ENCODE measurements around the gene SMOC2. TPM values are rescaled to one million over a fixed set of nuclear protein-coding genes. Genes with fewer than 3 reads are reported as not detected.

Gene SMOC2
- total and polyA plus RNA-seq, 4 donors, result 203 to 369 (median 266) TPM

GRCh38 chr6:168575346-168576098 lies 134.5 kb downstream of the SMOC2 start:
- WGBS, 2 donors, result 67 to 81% methylated on average over 15 of the region's 15 CpGs
- DNase-seq, result peak in 1 of 2 donors; percentile 54
- intact Hi-C loops (cut with DNase I), result loop anchor here in 1 of 2 donors (2.0 kb wide), 1 partner anchor 29 kb away; no protein-coding TSS in a partner anchor
- peaks cover 0 to 13% of the 10 kb centered on the region in 2 donors for H3K4me1 ChIP-seq (ENCODE audit: control insufficient read depth in 1 of 2, insufficient read depth in 2 of 2, low read length in 2 of 2)
- no peaks in the 10 kb centered on the region for H3K9me3 ChIP-seq (ENCODE audit: control insufficient read depth, low read length)
- peaks cover 0 to 3% of the 10 kb centered on the region in 2 donors for H3K36me3 ChIP-seq (ENCODE audit: control insufficient read depth in 1 of 2, insufficient read depth in 2 of 2, low read length in 1 of 2)
- no peak overlapping the region for H3K4me3 ChIP-seq (ENCODE audit: low read length in 2 of 2)
- ATAC-seq (ENCODE audit: low FRiP score), result no peak
- no peaks in the 10 kb centered on the region for H3K27me3 ChIP-seq (ENCODE audit: control insufficient read depth in 1 of 2, insufficient read depth in 2 of 2, low read length in 1 of 2)
- peak overlapping the region; percentile 36 to 55 for H3K27ac ChIP-seq (ENCODE audit: low read depth in 1 of 2, low read length in 2 of 2)

- peaks cover 0 to under 1% of the 10 kb centered on the region in 2 donors for H3K36me3 ChIP-seq (ENCODE audit: control insufficient read depth in 1 of 2, insufficient read depth in 2 of 2, low read length in 1 of 2)
- ATAC-seq (ENCODE audit: low FRiP score) (no peak), DNase-seq (peak in 1 of 2 donors; percentile 43)
- no peaks in the 10 kb centered on the region for H3K9me3 ChIP-seq (ENCODE audit: control insufficient read depth, low read length)
- WGBS, 2 donors, result 94 to 97% methylated on average over 14 of the region's 14 CpGs
- intact Hi-C loops (cut with DNase I), result no loop called here
- H3K27ac ChIP-seq (ENCODE audit: low read depth in 1 of 2, low read length in 2 of 2), result peak overlapping the region in 1 of 2 donors; percentile 41
- no peak overlapping the region for H3K4me3 ChIP-seq (ENCODE audit: low read length in 2 of 2)
- peaks cover 0 to 13% of the 10 kb centered on the region in 2 donors for H3K4me1 ChIP-seq (ENCODE audit: control insufficient read depth in 1 of 2, insufficient read depth in 2 of 2, low read length in 2 of 2)
- H3K27me3 ChIP-seq (ENCODE audit: control insufficient read depth in 1 of 2, insufficient read depth in 2 of 2, low read length in 1 of 2), result no peaks in the 10 kb centered on the region
Observed at GRCh38 chr6:168576388-168576787, 135.4 kb downstream of the SMOC2 start.

GRCh38 chr6:168577496-168577895 lies 136.5 kb downstream of the SMOC2 start:
- Histone ChIP-seq H3K9me3 (ENCODE audit: control insufficient read depth, low read length) (no peaks in the 10 kb centered on the region), H3K4me3 (ENCODE audit: low read length in 2 of 2) (no peak overlapping the region), H3K36me3 (ENCODE audit: control insufficient read depth in 1 of 2, insufficient read depth in 2 of 2, low read length in 1 of 2) (no peaks in the 10 kb centered on the region), H3K27ac (ENCODE audit: low read depth in 1 of 2, low read length in 2 of 2) (peak overlapping the region; percentile 75 to 94), H3K27me3 (ENCODE audit: control insufficient read depth in 1 of 2, insufficient read depth in 2 of 2, low read length in 1 of 2) (no peaks in the 10 kb centered on the region), H3K4me1 (ENCODE audit: control insufficient read depth in 1 of 2, insufficient read depth in 2 of 2, low read length in 2 of 2) (peaks cover 0 to 13% of the 10 kb centered on the region in 2 donors)
- ATAC-seq (ENCODE audit: low FRiP score), result no peak
- intact Hi-C loops (cut with DNase I), result no loop called here
- 86 to 92% methylated on average over 9 of the region's 9 CpGs for WGBS, 2 donors
- peak in 1 of 2 donors; percentile 21 for DNase-seq

DNA sequence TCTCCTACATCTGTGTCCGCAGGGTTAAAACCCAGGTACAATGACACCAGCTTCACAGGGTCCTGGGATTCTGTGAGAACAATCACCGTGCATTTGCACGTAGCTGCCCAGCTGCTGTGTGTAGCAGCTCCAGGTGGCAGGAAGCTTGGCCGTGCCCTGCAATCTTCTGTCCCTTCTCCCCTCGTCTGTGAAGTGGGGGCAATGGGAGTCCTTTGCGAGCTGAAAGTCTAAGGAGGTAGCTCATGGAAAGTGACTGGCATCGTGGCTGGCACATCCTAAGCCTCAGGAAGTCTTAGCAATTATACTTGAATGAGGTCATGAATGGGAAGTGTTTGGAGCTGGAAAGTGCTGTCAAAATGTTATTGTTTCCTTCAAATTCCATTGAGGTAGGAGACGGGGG lies 137.1 kb downstream of the SMOC2 start:
- H3K9me3 ChIP-seq (ENCODE audit: control insufficient read depth, low read length), result no peaks in the 10 kb centered on the region
- WGBS, 2 donors, result 26 to 32% methylated on average over 8 of the region's 8 CpGs
- ATAC-seq (ENCODE audit: low FRiP score), result no peak
- peaks cover 0 to 13% of the 10 kb centered on the region in 2 donors for H3K4me1 ChIP-seq (ENCODE audit: control insufficient read depth in 1 of 2, insufficient read depth in 2 of 2, low read length in 2 of 2)
- DNase-seq, result peak in 1 of 2 donors; percentile 60
- peak overlapping the region; percentile 75 to 94 for H3K27ac ChIP-seq (ENCODE audit: low read depth in 1 of 2, low read length in 2 of 2)
- no peak overlapping the region for H3K4me3 ChIP-seq (ENCODE audit: low read length in 2 of 2)
- intact Hi-C loops (cut with DNase I), result no loop called here
- no peaks in the 10 kb centered on the region for H3K27me3 ChIP-seq (ENCODE audit: control insufficient read depth in 1 of 2, insufficient read depth in 2 of 2, low read length in 1 of 2)
- H3K36me3 ChIP-seq (ENCODE audit: control insufficient read depth in 1 of 2, insufficient read depth in 2 of 2, low read length in 1 of 2), result no peaks in the 10 kb centered on the region

DNA sequence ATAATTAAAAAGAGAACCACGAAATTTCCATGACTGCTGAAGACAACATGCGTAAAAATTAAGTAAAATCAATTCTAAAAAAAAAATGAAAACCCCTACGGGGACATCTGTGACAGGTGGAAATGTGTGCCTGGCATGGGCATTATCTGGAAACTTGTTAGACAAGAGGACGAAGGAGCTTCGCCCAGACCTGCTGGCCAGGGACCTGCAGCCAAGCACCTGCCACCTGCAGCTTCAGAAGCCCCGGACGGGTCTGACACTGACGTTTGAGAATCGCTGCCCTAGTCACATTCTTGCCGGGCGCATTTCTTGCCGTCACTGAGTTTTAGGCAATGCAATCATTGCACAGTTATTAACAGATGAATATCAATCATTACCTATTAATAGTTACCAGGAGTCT lies 140.3 kb downstream of the SMOC2 start:
- intact Hi-C loops (cut with DNase I), result loop anchor here in 1 of 2 donors (5.0 kb wide), 1 partner anchor 54 kb away; no protein-coding TSS in a partner anchor
- peak in 1 of 2 donors; percentile 46 for DNase-seq
- no peaks in the 10 kb centered on the region for H3K9me3 ChIP-seq (ENCODE audit: control insufficient read depth, low read length)
- no peaks in the 10 kb centered on the region for H3K36me3 ChIP-seq (ENCODE audit: control insufficient read depth in 1 of 2, insufficient read depth in 2 of 2, low read length in 1 of 2)
- H3K4me3 ChIP-seq (ENCODE audit: low read length in 2 of 2), result no peak overlapping the region
- ATAC-seq (ENCODE audit: low FRiP score), result no peak
- H3K27ac ChIP-seq (ENCODE audit: low read depth in 1 of 2, low read length in 2 of 2), result no peak overlapping the region
- no peaks in the 10 kb centered on the region for H3K27me3 ChIP-seq (ENCODE audit: control insufficient read depth in 1 of 2, insufficient read depth in 2 of 2, low read length in 1 of 2)
- H3K4me1 ChIP-seq (ENCODE audit: control insufficient read depth in 1 of 2, insufficient read depth in 2 of 2, low read length in 2 of 2), result peaks cover 0 to 13% of the 10 kb centered on the region in 2 donors
- WGBS, 2 donors, result 91 to 92% methylated on average over 12 of the region's 12 CpGs

DNA sequence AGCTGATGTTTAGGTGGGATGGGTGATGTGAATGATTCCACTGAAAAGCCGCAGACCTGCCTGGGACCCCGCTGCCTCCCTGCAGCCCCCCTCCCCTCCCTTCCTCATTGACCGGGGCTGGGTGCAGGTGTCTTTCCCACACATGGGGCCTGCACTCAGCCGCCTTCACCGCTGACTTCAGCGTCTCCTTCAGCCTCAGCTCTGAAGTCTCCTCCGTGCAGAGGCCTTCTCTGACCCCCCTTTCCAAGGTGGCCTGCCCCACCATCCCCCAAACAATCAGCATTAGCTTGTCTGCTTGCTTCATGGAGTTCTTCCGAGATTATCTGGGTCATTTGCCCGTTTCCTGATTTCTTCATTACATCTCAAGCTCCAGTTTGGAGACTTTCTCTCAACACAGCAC lies 140.7 kb downstream of the SMOC2 start:
- peaks cover 0 to 13% of the 10 kb centered on the region in 2 donors for H3K4me1 ChIP-seq (ENCODE audit: control insufficient read depth in 1 of 2, insufficient read depth in 2 of 2, low read length in 2 of 2)
- no peak overlapping the region for H3K4me3 ChIP-seq (ENCODE audit: low read length in 2 of 2)
- DNase-seq, result peak in 1 of 2 donors; percentile 45
- no peaks in the 10 kb centered on the region for H3K36me3 ChIP-seq (ENCODE audit: control insufficient read depth in 1 of 2, insufficient read depth in 2 of 2, low read length in 1 of 2)
- H3K9me3 ChIP-seq (ENCODE audit: control insufficient read depth, low read length), result no peaks in the 10 kb centered on the region
- H3K27ac ChIP-seq (ENCODE audit: low read depth in 1 of 2, low read length in 2 of 2), result no peak overlapping the region
- WGBS, 2 donors, result 93% methylated on average over 9 of the region's 9 CpGs
- no peak for ATAC-seq (ENCODE audit: low FRiP score)
- intact Hi-C loops (cut with DNase I), result loop anchor here in 1 of 2 donors (5.0 kb wide), 1 partner anchor 54 kb away; no protein-coding TSS in a partner anchor
- H3K27me3 ChIP-seq (ENCODE audit: control insufficient read depth in 1 of 2, insufficient read depth in 2 of 2, low read length in 1 of 2), result no peaks in the 10 kb centered on the region

DNA sequence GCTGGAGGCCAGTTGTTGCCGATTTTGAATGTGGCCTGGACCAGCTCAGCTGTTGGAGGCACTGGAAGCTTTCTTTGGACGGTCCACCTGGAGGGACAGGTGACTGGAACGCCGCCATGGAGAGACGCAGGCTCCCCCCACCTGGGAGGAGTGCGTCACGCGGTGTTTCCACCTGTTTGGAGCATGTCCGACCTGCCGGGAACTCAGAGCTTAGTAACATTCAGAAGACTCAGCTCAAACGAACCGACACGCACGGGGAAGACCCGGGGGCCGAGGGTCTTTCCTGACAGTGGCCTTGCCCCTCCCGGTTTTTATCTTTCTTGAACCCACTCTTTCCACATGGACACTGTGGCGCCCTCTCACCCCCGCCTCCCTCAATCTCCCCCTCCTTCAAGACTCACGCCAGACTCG lies 141.6 kb downstream of the SMOC2 start:
- DNase-seq (peak in 1 of 2 donors; percentile 64), ATAC-seq (ENCODE audit: low FRiP score) (no peak)
- Histone ChIP-seq H3K4me1 (ENCODE audit: control insufficient read depth in 1 of 2, insufficient read depth in 2 of 2, low read length in 2 of 2) (peaks cover 0 to 8% of the 10 kb centered on the region in 2 donors), H3K36me3 (ENCODE audit: control insufficient read depth in 1 of 2, insufficient read depth in 2 of 2, low read length in 1 of 2) (no peaks in the 10 kb centered on the region), H3K9me3 (ENCODE audit: control insufficient read depth, low read length) (no peaks in the 10 kb centered on the region), H3K27ac (ENCODE audit: low read depth in 1 of 2, low read length in 2 of 2) (no peak overlapping the region), H3K4me3 (ENCODE audit: low read length in 2 of 2) (no peak overlapping the region), H3K27me3 (ENCODE audit: control insufficient read depth in 1 of 2, insufficient read depth in 2 of 2, low read length in 1 of 2) (no peaks in the 10 kb centered on the region)
- WGBS, 2 donors, result 90 to 93% methylated on average over 21 of the region's 21 CpGs
- intact Hi-C loops (cut with DNase I), result loop anchor here in 1 of 2 donors (5.0 kb wide), 1 partner anchor 55 kb away; no protein-coding TSS in a partner anchor

DNA sequence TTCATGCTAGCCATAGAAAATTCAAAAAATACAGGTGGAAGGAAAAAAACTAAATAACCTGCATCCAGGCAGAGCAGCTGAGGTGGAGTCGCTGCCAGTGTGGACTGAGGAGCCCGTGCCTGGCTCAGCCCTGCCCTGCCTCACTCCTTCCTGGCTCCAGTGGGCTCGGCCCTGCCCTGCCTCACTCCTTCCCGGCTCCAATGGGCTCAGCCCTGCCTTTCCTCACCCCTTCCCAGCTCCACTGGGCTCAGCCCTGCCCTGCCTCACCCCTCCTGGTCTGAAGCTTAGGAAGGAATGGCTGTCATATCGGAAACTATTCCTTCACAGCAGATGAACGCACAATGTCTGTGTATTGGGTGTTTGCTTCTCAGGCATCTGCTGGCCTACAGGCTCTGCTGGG lies 142.1 kb downstream of the SMOC2 start:
- no peak overlapping the region for H3K4me3 ChIP-seq (ENCODE audit: low read length in 2 of 2)
- H3K36me3 ChIP-seq (ENCODE audit: control insufficient read depth in 1 of 2, insufficient read depth in 2 of 2, low read length in 1 of 2), result no peaks in the 10 kb centered on the region
- ATAC-seq (ENCODE audit: low FRiP score), result no peak
- intact Hi-C loops (cut with DNase I), result loop anchor here in 1 of 2 donors (5.0 kb wide), 1 partner anchor 56 kb away; no protein-coding TSS in a partner anchor
- peaks cover 0 to 4% of the 10 kb centered on the region in 2 donors for H3K4me1 ChIP-seq (ENCODE audit: control insufficient read depth in 1 of 2, insufficient read depth in 2 of 2, low read length in 2 of 2)
- no peaks in the 10 kb centered on the region for H3K27me3 ChIP-seq (ENCODE audit: control insufficient read depth in 1 of 2, insufficient read depth in 2 of 2, low read length in 1 of 2)
- 51 to 66% methylated on average over 6 of the region's 6 CpGs for WGBS, 2 donors
- DNase-seq, result peak in 1 of 2 donors; percentile 52
- H3K27ac ChIP-seq (ENCODE audit: low read depth in 1 of 2, low read length in 2 of 2), result peak overlapping the region; percentile 0 to 90
- H3K9me3 ChIP-seq (ENCODE audit: control insufficient read depth, low read length), result no peaks in the 10 kb centered on the region
